Hematopoietic multipotent progenitor cell treated with erythropoietin and hydrocortisone succinate and interleukin-3 and kit ligand, for 15 days (in vitro differentiated cells): ENCODE results near the gene CDYL2.
"Not testable (repeated sequence)": the region's sequence is repeated elsewhere in the genome, so short reads cannot be mapped to it uniquely, and the experiment has no call there.

ENCODE experiments used
- DNase-seq: peaks from one replicate; pipeline ENCODE4 v3.0.0-alpha.2; 2015; ENCODE audit warnings: low spot score

Gene CDYL2

DNA sequence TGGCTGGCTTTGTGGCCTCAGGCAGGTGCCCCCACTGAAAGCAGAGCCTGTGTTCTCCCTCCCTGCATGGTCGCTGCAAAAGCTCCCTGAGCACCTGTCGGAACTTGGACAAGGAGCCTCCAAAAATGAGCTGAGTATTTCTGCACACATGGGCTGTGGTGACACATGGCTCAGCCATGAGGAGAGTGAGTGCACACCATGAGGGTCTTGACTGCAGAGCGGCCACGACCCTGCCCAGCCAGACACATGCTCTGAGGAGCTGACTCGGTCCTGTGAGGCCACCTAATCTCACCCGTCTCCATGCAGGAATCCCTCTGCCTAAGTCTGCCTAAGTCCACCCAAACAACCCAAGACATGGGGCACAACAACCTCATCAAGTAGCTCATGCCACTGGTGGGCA is 134.7 kb downstream of the CDYL2 start:
- no peak for DNase-seq

GRCh38 chr16:80667925-80668324 is 136.5 kb downstream of the CDYL2 start:
- DNase-seq, result no peak

GRCh38 chr16:80667251-80667560 is 137.2 kb downstream of the CDYL2 start:
- no peak for DNase-seq

- DNase-seq, result no peak
Measured at GRCh38 chr16:80666378-80667250, 137.8 kb downstream of the CDYL2 start.

- no peak for DNase-seq
Measured at GRCh38 chr16:80665356-80665755, 139.0 kb downstream of the CDYL2 start.

- no peak for DNase-seq
Measured at GRCh38 chr16:80664786-80665185, 139.6 kb downstream of the CDYL2 start.

DNA sequence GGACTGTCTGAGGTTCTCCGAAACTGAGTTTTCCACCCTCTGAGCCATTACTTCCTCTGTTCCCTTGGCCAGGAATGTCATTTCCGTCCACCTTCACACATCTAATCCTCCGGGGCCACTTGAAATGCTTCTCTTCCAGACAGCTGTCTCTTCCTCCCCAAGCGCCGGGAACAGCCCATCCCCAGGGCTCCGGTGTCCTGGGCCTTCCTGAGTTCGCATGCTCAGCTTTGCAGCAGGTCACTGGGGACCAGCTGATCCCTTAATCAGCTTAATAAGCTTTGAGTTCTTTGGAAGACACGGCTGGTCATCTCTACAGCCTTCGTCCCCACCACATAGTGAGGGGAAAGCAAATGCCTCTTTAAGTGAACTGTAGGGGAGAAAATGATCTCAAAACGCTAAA is 140.2 kb downstream of the CDYL2 start:
- no peak for DNase-seq

GRCh38 chr16:80663078-80663477 is 141.3 kb downstream of the CDYL2 start:
- DNase-seq, result no peak

DNA sequence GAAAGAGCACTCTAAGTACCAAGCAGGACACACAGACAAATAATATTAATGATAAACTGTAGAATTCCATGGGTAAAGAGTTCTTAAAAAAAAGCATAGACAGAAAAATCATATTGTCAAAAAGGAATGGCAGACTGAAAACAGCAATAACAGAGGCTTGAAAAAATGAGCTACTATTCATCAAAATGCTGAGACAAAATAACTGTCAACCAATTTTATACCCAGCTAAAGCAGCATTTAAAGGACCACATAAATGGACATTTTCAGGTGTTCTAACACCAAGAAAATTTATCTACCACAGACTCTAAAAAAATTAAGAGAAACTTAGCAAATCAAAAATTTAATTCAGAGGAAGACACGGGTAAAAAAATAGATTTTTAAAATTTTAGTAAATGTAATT is 144.5 kb downstream of the CDYL2 start:
- no peak for DNase-seq

DNA sequence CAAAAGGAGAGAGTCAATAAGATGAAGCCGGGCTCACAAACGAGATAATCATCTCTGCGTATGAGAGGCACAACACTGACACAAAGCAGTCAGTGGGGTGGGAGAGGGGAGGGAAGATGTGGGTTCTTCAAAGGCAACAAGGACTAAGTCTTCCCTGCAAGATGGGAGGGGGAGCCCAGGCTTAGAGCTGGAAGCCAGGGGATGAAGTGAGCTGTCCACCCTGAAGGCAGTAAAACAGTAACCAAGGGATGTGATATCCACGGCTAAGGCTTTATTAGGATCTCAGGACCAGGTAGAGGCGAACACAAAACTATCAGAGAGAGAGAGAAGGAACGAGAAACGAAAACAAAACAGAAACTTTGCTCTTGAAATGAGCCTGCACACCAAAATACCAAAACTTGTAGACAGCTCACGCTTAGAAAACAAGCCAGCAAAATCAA is 147.7 kb downstream of the CDYL2 start:
- no peak for DNase-seq

DNA sequence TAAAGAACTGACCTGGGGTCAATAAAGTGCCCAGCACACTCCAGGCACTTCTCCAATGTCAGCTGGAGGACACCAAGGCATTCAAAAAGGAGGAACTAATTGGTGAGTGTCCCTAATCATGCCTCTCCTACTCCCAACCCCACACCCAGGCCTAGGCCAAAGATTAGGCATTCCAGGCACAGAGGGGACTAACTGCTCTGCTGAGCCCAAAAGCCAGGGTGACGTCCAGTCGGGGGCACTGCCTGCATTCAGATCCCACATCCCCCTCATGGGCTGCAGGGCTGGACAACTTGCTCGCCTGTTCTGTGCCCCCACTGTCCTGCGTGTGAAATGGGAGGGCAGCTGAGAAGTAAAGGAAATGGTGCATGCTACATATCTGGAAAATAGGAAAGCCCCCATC is 148.2 kb downstream of the CDYL2 start:
- no peak for DNase-seq

- no peak for DNase-seq
Measured at GRCh38 chr16:80655751-80656150, 148.6 kb downstream of the CDYL2 start.

GRCh38 chr16:80654094-80654862 is 150.1 kb downstream of the CDYL2 start:
- no peak for DNase-seq

GRCh38 chr16:80652441-80652840 is 152.0 kb downstream of the CDYL2 start:
- no peak for DNase-seq

- DNase-seq, result not testable (repeated sequence)
Measured at GRCh38 chr16:80650281-80650680, 154.1 kb downstream of the CDYL2 start.

- no peak for DNase-seq
Measured at GRCh38 chr16:80640316-80640715, 164.1 kb downstream of the CDYL2 start.

GRCh38 chr16:80639636-80640035 is 164.8 kb downstream of the CDYL2 start:
- no peak for DNase-seq

DNA sequence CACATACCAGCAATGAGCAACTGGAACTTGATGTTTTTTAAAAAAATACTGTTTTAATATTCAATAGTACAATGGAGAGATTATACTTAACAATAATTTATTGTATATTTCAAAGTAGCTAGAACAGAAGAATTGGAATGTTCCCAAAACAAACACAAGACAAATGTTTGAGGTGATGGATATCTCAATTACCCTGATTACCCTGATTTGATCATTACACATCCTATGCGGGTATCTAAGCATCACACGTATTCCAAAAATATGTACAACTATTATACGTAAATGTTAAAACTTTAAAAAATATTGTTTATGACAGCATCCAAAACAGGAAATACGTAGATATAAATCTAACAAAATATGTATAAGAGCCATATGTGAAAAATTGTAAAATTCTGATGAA is 166.8 kb downstream of the CDYL2 start:
- no peak for DNase-seq

DNA sequence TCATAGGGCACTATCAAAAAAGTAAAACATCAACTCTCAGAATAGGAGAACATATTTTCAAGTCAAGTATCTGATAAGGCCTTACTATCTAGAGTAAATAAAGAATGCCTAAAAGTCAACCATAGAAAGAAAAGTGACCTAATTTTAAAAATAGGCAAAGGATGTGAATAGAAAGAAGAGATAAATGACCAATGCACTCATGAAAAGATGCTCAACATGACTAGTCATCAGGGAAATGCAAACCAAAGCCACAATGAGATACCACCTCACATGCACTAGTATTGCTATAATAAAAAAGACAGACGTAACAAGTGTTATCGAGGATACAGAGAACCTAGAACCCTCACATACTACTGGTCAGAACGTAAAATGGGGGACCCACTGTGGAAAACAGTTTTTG is 172.8 kb downstream of the CDYL2 start:
- DNase-seq, result no peak

GRCh38 chr16:80628254-80628653 is 176.1 kb downstream of the CDYL2 start:
- no peak for DNase-seq

DNA sequence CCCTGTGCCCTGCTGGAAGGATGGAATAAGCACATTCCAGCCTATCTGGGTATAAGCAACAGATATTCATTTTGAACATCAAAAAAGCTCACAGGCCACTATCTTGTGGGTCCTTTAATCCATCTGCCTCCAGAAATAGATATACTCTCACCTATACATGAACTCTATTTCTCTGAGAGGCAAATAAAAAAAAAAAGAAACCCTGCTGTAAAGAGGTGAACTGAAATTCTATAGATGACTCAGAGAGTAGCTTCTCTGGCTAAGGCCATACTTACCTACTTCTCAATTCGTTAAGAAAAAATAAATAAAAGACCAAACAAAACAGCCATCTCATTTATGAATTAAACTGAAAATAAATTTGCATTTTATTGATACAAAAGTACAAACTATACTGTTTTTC is 177.3 kb downstream of the CDYL2 start:
- DNase-seq, result no peak

DNA sequence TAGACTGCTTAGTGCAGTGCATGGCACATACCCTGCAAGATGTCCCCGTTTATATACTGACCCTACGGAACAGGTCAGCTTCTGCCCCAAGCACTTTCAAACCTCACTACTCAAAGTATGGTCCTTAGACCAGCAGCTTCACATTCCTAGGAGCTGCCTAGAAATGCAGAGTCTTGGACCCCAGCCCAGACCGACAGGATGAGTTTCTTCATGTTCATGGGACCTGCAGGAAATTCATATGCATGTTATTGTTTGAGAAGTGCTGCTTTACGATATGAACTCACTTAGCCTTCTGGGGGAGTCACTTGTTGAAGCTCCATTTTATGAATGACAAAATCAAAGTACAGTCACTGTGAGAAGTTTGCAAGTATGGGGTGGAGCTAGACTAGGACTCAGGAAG is 181.0 kb downstream of the CDYL2 start:
- DNase-seq, result no peak

- DNase-seq, result no peak
Measured at GRCh38 chr16:80622007-80622406, 182.4 kb downstream of the CDYL2 start.
